BLaER1 treated with 17β-estradiol and CSF1 and Interleukin-3, amounts not matched to agents 10 nM and 100 nM (cell line): ENCODE results near the gene TBC1D16.
A peak's percentile ranks its signal among the peaks of the same experiment; 100 is the strongest.

Experiments used
- H3K27ac ChIP-seq, 11 experiments: shearing (Covaris generic); formaldehyde crosslinking; 2 replicates each; pipeline ENCODE4 v1.8.1; 2022
- H3K27me3 ChIP-seq, 11 experiments: shearing (Covaris generic); formaldehyde crosslinking; 2 replicates each; pipeline ENCODE4 v1.8.1; 2022
- H3K36me3 ChIP-seq, 11 experiments: shearing (Covaris generic); formaldehyde crosslinking; 2 replicates each; pipeline ENCODE4 v1.8.1; 2022
- H3K4me1 ChIP-seq, 10 experiments: shearing (Covaris generic); formaldehyde crosslinking; 2 replicates each; pipeline ENCODE4 v1.8.1; 2022
- H3K4me2 ChIP-seq, 11 experiments: shearing (Covaris generic); formaldehyde crosslinking; 2 replicates each; pipeline ENCODE4 v1.8.1; 2022
- H3K4me3 ChIP-seq, 10 experiments: shearing (Covaris generic); formaldehyde crosslinking; 2 replicates each; pipeline ENCODE4 v1.8.1; 2022
- H3K9ac ChIP-seq, 11 experiments: shearing (Covaris generic); formaldehyde crosslinking; 2 replicates each; pipeline ENCODE4 v1.8.1; 2022
- H3K9me3 ChIP-seq, 11 experiments: shearing (Covaris generic); formaldehyde crosslinking; replicated peaks in 1 of 11; 2 replicates each; pipeline ENCODE4 v1.8.1; 2022
- H4K20me1 ChIP-seq, 11 experiments: shearing (Covaris generic); formaldehyde crosslinking; 2 replicates each; pipeline ENCODE4 v1.8.1; 2022
- Cebpa-rat ChIP-seq, 11 experiments: shearing (Covaris generic); IDR thresholded peaks; 2 replicates each; pipeline ENCODE4 v1.8.1; 2022

Gene TBC1D16

DNA sequence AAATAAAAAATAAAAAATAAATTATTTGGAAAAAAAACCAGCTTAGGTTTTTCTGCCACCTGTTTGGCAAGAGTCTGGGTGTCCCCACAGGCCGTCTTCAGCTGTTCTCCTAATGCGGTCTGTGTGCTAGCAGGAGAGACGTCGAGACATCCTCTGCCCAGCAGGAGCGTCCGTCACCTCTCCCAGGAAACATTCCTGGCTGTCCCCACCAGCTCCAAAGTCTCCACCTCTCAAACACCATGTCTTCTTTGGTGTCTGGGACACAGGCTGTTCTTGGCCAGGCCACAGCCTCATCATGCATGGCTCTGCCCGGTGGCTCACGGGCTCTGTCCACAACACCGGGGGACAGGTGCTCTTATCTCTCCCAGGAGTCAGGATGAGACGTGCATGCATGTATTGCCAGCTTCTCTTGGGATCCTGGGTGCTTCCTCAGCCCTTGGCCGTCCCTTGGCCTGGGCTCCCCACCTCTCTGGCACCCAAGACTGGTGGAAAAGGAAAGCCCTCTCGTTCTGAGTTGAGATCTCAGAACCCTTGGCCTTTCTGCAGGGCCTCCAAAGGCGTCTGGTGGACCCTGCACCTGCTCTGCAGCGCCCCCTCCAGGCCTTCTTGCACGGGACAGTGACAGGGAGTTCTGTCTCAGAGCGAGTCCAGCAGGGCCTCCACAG lies 111.6 kb downstream of the TBC1D16 start:
- Histone ChIP-seq H3K9ac (no peak overlapping the region), H3K27ac (no peak overlapping the region), H3K4me1 (peaks cover 9 to 54% (median 41%) of the 10 kb centered on the region in 10 experiments), H3K4me2 (no peak overlapping the region), H3K27me3 (peaks cover 18 to 39% (median 26%) of the 10 kb centered on the region in 11 experiments), H4K20me1 (peaks cover 0 to 10% (median 0%) of the 10 kb centered on the region in 11 experiments; a peak in 7 of 22 replicates), H3K36me3 (no peaks in the 10 kb centered on the region), H3K4me3 (no peak overlapping the region), H3K9me3 (no peaks in the 10 kb centered on the region)
- TF ChIP-seq Cebpa-rat (IDR thresholded peaks at IDR 0.05) = no peak

DNA sequence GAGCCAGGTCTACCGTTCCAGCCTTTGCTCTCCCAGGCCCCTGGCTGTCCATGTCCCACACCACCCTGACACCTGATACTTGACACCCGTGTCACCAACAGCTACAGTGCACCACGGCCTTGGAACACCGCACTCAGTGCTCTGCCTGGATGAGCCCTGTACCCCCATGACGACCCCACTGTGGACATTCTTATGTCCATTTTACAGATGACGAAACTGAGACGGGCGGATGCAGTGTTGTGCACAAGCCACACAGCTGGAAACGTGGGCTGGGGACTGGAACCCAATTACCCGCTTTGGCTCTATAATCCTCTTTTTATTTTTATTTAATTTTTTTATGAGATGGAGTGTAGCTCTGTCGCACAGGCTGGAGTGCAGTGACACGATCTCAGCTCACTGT lies 112.9 kb downstream of the TBC1D16 start:
- H4K20me1 ChIP-seq = peaks cover 0 to 10% (median 0%) of the 10 kb centered on the region in 11 experiments; a peak in 8 of 22 replicates
- H3K27ac ChIP-seq = no peak overlapping the region
- H3K4me2 ChIP-seq = no peak overlapping the region
- H3K27me3 ChIP-seq = peaks cover 12 to 30% (median 18%) of the 10 kb centered on the region in 11 experiments; a peak in 20 of 22 replicates
- no peaks in the 10 kb centered on the region for H3K36me3 ChIP-seq
- H3K4me1 ChIP-seq = peaks cover 0 to 41% (median 27%) of the 10 kb centered on the region in 10 experiments; a peak in 14 of 20 replicates
- H3K9ac ChIP-seq = no peak overlapping the region
- no peak overlapping the region for H3K4me3 ChIP-seq
- TF ChIP-seq Cebpa-rat (IDR thresholded peaks at IDR 0.05) = no peak
- no peaks in the 10 kb centered on the region for H3K9me3 ChIP-seq

DNA sequence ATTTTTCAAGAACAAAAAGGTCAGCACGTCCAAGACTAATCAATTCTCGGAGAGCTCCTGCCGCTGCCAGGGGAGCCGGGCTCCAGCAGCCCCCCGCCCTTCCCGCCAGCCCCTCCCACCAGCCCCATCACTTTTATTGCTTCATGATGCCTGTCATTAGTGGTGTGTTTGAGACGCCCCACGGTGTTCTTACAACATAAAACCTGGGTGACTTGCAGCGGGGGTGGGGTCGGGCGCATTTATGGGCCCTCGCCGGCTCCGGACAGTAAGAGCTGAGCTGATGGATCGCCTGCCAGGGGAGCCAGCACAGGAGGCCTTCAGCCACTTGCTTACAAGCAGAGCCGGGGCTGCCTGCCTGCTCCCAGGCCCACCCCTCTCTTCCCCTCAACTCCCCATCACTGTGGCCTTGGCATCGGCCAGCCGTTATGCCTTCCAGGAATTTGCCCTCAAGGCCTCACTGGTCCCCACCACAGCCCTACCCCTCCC lies 113.5 kb downstream of the TBC1D16 start:
- Histone ChIP-seq H4K20me1 (peaks cover 0 to 10% (median 0%) of the 10 kb centered on the region in 11 experiments; a peak in 8 of 22 replicates), H3K4me1 (peaks cover 0 to 39% (median 27%) of the 10 kb centered on the region in 10 experiments; a peak in 13 of 20 replicates), H3K27ac (no peak overlapping the region), H3K9ac (no peak overlapping the region), H3K4me2 (no peak overlapping the region), H3K27me3 (peaks cover 12 to 30% (median 18%) of the 10 kb centered on the region in 11 experiments; a peak in 20 of 22 replicates), H3K36me3 (no peaks in the 10 kb centered on the region), H3K4me3 (no peak overlapping the region), H3K9me3 (no peaks in the 10 kb centered on the region)
- no peak for TF ChIP-seq Cebpa-rat (IDR thresholded peaks at IDR 0.05)

DNA sequence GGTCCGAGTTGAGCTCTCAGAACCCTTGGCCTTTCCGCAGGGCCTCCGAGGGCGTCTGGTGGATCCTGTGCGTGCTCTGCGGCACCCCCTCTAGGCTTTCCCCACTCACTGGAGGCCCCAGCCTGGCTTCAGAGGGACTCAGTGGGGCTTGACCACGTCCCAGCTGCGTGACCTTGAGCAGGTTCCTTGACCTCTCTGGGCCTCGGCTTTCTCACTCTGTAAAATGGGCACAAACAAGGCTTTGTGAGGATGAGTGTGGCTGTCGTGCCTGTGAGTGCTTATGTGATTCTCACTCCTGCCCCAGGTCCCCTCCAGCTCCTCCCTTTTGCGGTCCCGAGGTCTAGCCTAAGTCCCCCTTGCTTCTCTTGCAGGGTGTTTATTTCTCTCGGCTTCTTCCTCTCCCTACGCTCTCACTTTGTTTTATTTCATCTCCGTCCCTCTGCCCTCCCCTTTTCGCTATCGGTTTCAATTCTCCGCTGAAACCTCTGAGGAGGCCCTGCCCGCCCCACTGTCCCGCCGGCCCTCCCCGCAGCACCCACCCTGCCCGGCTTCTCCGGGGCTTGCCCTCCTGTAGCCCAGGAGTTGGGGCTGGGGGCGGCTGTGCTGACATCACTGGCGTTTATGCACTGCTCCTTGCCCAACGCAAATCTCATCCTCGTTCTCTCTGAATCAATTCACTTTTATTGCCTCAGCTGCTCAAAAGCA lies 114.1 kb downstream of the TBC1D16 start:
- H3K4me2 ChIP-seq = peak overlapping the region in 8 of 11 experiments; percentile 18 to 60 (median 42); a peak in 12 of 22 replicates
- peaks cover 0 to 43% (median 30%) of the 10 kb centered on the region in 10 experiments; a peak in 15 of 20 replicates for H3K4me1 ChIP-seq
- no peak overlapping the region for H3K27ac ChIP-seq
- peaks cover 0 to 10% (median 0%) of the 10 kb centered on the region in 11 experiments; a peak in 8 of 22 replicates for H4K20me1 ChIP-seq
- TF ChIP-seq Cebpa-rat (IDR thresholded peaks at IDR 0.05) = no peak
- peaks cover 12 to 30% (median 18%) of the 10 kb centered on the region in 11 experiments; a peak in 20 of 22 replicates for H3K27me3 ChIP-seq
- no peaks in the 10 kb centered on the region for H3K36me3 ChIP-seq
- H3K4me3 ChIP-seq = no peak overlapping the region
- no peak overlapping the region for H3K9ac ChIP-seq
- H3K9me3 ChIP-seq = no peaks in the 10 kb centered on the region

DNA sequence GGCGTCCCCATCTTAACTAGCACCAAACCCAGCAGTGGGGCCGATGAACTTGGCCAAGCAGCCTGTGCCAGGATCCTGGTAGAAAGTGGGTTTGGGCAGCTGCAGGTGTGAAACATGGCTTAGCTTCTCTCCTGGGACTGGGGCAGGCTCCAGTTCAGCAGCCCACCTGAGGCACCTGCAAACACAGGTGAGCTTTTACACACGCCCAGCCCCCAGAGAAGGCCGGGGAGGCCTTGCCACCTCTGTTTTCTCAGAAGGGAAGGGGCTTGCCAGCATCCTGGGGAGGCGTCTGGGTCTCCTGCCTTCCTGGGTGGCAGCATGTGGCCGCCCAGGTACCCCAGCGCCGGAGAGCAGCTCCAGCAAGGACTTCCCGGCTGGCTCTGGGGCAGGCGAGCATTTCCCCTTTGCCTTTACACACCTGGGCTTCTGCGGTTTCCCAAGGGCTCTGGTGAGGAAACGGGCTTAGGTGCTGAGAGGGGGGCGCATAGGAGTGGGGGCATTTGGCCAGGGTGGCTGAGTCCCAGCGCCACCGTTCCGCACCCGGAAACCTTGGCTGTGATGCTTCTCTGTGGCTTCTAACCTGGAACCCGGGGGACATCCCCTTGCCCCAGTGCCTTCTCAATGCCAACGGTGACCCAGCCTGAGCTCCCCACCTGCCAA lies 114.8 kb downstream of the TBC1D16 start:
- Histone ChIP-seq H3K4me3 (no peak overlapping the region), H4K20me1 (peaks cover 0 to 10% (median 0%) of the 10 kb centered on the region in 11 experiments; a peak in 8 of 22 replicates), H3K9ac (no peak overlapping the region), H3K9me3 (no peaks in the 10 kb centered on the region), H3K4me2 (peak overlapping the region in 8 of 11 experiments; percentile 18 to 60 (median 42); a peak in 12 of 22 replicates), H3K4me1 (peaks cover 0 to 44% (median 31%) of the 10 kb centered on the region in 10 experiments; a peak in 15 of 20 replicates), H3K27ac (no peak overlapping the region), H3K36me3 (no peaks in the 10 kb centered on the region), H3K27me3 (peaks cover 12 to 30% (median 18%) of the 10 kb centered on the region in 11 experiments; a peak in 20 of 22 replicates)
- no peak for TF ChIP-seq Cebpa-rat (IDR thresholded peaks at IDR 0.05)

DNA sequence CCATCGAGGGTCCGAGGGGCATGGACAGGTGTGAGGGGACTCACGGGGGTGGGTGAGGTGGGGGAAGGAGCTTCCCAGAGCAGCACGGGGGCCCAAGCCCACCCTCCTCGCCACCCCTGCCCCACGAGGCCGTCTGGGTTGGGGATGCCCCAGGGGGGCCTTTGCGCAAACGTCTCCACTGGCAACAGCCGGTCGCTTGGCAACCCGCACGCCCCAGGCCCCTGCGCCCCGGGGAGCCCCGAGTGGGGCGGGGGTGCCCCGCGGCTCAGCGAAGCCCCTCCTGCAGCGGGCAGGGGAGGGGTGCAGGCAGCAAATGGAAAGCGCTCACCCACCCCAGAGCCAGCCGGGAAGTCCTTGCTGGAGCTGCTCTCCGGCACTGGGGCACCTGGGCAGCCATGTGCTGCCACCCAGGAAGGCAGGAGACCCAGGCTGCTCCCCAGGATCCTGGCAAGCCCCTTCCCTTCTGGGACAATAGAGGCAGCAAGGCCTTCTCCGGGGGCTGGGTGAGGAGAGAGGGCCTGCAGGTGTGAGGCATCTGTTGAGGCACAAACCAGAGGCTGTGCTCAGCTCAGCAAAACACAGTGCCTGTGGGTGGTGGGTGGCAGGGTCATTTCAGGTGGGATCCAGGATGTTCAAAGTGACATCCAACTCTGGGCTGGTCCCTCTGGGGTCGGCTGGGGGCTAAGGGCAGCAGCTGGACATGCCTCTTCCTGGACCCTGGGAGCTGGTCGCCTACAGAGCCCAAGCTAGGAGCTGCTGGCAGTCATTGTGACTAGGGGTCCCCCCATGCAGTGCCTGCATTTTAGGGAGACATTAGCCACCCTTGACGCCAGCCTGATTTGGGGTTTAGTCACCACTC lies 115.6 kb downstream of the TBC1D16 start:
- Histone ChIP-seq H3K4me3 (no peak overlapping the region), H3K4me2 (peak overlapping the region in 4 of 11 experiments; percentile 45 to 60 (median 52); a peak in 6 of 22 replicates), H3K4me1 (peaks cover 0 to 44% (median 25%) of the 10 kb centered on the region in 10 experiments; a peak in 15 of 20 replicates), H3K9ac (no peak overlapping the region), H3K27ac (no peak overlapping the region), H3K27me3 (peaks cover 12 to 30% (median 18%) of the 10 kb centered on the region in 11 experiments; a peak in 20 of 22 replicates), H3K36me3 (no peaks in the 10 kb centered on the region), H4K20me1 (peaks cover 0 to 8% (median 0%) of the 10 kb centered on the region in 11 experiments; a peak in 8 of 22 replicates), H3K9me3 (no peaks in the 10 kb centered on the region)
- no peak for TF ChIP-seq Cebpa-rat (IDR thresholded peaks at IDR 0.05)

DNA sequence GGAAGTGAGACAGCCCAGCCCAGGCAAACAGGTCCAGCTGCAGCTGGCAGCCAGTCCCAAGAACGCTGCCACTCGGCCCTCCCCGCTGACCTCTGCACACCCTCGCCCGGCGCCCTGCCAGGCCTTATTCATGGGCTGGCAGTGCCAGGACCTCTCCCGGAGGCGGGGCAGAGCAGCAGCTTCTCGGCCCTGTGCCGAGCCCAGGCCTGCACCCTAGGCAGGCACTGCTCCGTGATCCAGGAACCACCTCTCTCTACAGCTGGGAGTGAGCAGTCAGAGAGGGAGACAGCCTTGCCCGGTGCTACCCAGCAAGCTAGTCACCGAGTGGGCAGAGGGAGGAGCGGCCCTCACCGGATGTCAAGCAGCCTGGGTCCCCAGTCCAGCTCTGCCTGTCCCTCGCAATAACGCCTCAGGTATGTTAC lies 116.5 kb downstream of the TBC1D16 start:
- Histone ChIP-seq H3K4me1 (peaks cover 0 to 46% (median 28%) of the 10 kb centered on the region in 10 experiments; a peak in 15 of 20 replicates), H3K27ac (no peak overlapping the region), H3K36me3 (no peaks in the 10 kb centered on the region), H3K4me3 (no peak overlapping the region), H3K9ac (no peak overlapping the region), H3K27me3 (peaks cover 12 to 30% (median 18%) of the 10 kb centered on the region in 11 experiments; a peak in 20 of 22 replicates), H3K4me2 (no peak overlapping the region; a peak in 2 of 22 replicates), H3K9me3 (no peaks in the 10 kb centered on the region), H4K20me1 (peaks cover 0 to 13% (median 0%) of the 10 kb centered on the region in 11 experiments; a peak in 8 of 22 replicates)
- no peak for TF ChIP-seq Cebpa-rat (IDR thresholded peaks at IDR 0.05)
